Measurements from ENCODE around the gene SMIM45.

SMIM45 gene

DNA sequence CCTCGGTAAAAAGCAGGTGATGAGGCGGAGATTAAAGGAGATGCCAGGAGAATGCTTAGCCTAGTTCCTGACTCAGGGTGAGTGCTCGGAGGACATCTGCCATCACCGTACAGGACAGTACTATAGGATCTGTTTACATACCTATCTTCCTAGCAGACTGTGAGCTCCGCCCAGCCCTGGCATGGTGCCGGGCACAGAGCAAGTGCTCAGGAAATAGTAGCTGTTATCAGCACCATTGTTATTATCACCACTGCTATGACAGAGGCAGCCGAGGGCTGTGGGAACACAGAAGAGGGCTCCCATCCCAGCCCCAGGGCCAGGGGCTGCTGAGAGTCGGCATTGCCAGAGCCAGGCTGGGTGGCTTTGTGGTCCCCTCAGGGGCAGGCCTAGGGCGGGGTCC is 16.7 kb downstream of the SMIM45 start:
- Histone ChIP-seq H3K9ac (ENCODE audit: low read length) (no peak overlapping the region), H3K4me3 (ENCODE audit: low read length) (no peak overlapping the region), H4K20me1 (ENCODE audit: insufficient read depth) (no peaks in the 10 kb centered on the region), H3K4me2 (ENCODE audit: low read length) (no peak overlapping the region), H3K9me3 (ENCODE audit: low read length) (no peaks in the 10 kb centered on the region), H2AFZ (ENCODE audit: low read depth, low read length) (no peak overlapping the region), H3K79me2 (replicated peaks; ENCODE audit: insufficient read depth, low read length) (no peaks in the 10 kb centered on the region), H3K27ac (ENCODE audit: low read length) (no peak overlapping the region), H3F3A (ENCODE audit: insufficient read depth, low read length, poor library complexity, severe bottlenecking) (no peaks in the 10 kb centered on the region), H3K36me3 (ENCODE audit: insufficient read depth, low read length) (no peaks in the 10 kb centered on the region), H3K27me3 (ENCODE audit: insufficient read depth, low read depth, low read length) (no peaks in the 10 kb centered on the region), H3K9me2 (ENCODE audit: insufficient read depth, low read length) (no peaks in the 10 kb centered on the region)
- TF ChIP-seq REST (IDR thresholded peaks at IDR 0.05; ENCODE audit: borderline replicate concordance) (no peak), MXI1 (conservative IDR thresholded peaks at IDR 0.05; ENCODE audit: poor library complexity, severe bottlenecking) (no peak), EZH2 (IDR thresholded peaks at IDR 0.05; ENCODE audit: borderline replicate concordance, insufficient read depth, low read length, poor library complexity, severe bottlenecking) (no peak), TAF1 (IDR thresholded peaks at IDR 0.05; ENCODE audit: low read depth) (no peak), SMC3 (conservative IDR thresholded peaks at IDR 0.05; ENCODE audit: poor library complexity) (no peak)

DNA sequence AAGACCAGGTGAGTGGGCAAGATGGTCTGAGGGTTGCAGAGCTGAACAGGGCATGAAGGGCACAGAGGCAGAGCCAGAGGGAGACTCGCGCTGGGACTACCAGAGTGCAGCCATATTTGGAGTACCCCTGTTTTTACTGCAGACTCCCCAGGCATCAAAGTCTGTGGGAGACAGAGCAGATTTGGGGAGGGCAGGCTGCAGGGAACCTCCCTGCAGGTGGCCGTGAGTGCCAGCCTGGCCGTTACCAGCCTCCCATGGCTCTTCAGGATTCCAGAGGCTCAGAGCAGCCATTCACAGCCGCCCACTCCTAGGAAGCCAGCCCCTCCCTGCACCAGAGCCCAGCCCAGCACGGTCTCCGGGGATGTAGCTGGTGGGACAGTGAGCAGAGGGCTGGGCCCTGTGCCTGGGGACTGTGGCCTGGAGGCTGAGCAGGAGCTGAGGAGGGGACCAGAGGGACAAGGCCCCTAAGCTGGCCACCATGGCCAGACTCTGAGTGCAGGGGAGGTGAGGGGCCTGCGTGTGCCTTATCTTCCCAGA is 17.2 kb downstream of the SMIM45 start, which contains the start of gene SEPTIN3:
Gene SEPTIN3 (plus strand): TSS at position 334 of the 537 bp plus-strand sequence. CDS start 2,050 bp downstream, outside the sequence.
- Histone ChIP-seq H3K9ac (ENCODE audit: low read length) (no peak within 1 kb of the TSS), H2AFZ (ENCODE audit: low read depth, low read length) (no peak within 1 kb of the TSS), H3K4me3 (ENCODE audit: low read length) (no peak within 1 kb of the TSS), H3K9me3 (ENCODE audit: low read length) (no peaks in the 10 kb centered on the region), H3K27ac (ENCODE audit: low read length) (no peak within 1 kb of the TSS), H3F3A (ENCODE audit: insufficient read depth, low read length, poor library complexity, severe bottlenecking) (no peaks in the 10 kb centered on the region), H3K79me2 (replicated peaks; ENCODE audit: insufficient read depth, low read length) (no peaks in the 10 kb centered on the region), H4K20me1 (ENCODE audit: insufficient read depth) (no peaks in the 10 kb centered on the region), H3K4me2 (ENCODE audit: low read length) (no peak within 1 kb of the TSS), H3K9me2 (ENCODE audit: insufficient read depth, low read length) (no peaks in the 10 kb centered on the region), H3K27me3 (ENCODE audit: insufficient read depth, low read depth, low read length) (no peaks in the 10 kb centered on the region), H3K36me3 (ENCODE audit: insufficient read depth, low read length) (no peaks in the 10 kb centered on the region)
- TF ChIP-seq TAF1 (IDR thresholded peaks at IDR 0.05; ENCODE audit: low read depth) (no peak), EP300 (conservative IDR thresholded peaks at IDR 0.05; ENCODE audit: poor library complexity, severe bottlenecking) (no peak), POLR2AphosphoS5 (IDR thresholded peaks at IDR 0.05) (no peak), RAD21 (conservative IDR thresholded peaks at IDR 0.05) (no peak), REST (IDR thresholded peaks at IDR 0.05; ENCODE audit: borderline replicate concordance) (no peak), SMC3 (conservative IDR thresholded peaks at IDR 0.05; ENCODE audit: poor library complexity) (no peak), MXI1 (conservative IDR thresholded peaks at IDR 0.05; ENCODE audit: poor library complexity, severe bottlenecking) (no peak), EZH2 (IDR thresholded peaks at IDR 0.05; ENCODE audit: borderline replicate concordance, insufficient read depth, low read length, poor library complexity, severe bottlenecking) (no peak)
- TF ChIP-seq, protein P1, sequence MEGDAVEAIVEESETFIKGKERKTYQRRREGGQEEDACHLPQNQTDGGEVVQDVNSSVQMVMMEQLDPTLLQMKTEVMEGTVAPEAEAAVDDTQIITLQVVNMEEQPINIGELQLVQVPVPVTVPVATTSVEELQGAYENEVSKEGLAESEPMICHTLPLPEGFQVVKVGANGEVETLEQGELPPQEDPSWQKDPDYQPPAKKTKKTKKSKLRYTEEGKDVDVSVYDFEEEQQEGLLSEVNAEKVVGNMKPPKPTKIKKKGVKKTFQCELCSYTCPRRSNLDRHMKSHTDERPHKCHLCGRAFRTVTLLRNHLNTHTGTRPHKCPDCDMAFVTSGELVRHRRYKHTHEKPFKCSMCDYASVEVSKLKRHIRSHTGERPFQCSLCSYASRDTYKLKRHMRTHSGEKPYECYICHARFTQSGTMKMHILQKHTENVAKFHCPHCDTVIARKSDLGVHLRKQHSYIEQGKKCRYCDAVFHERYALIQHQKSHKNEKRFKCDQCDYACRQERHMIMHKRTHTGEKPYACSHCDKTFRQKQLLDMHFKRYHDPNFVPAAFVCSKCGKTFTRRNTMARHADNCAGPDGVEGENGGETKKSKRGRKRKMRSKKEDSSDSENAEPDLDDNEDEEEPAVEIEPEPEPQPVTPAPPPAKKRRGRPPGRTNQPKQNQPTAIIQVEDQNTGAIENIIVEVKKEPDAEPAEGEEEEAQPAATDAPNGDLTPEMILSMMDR (IDR thresholded peaks at IDR 0.05; ENCODE audit: poor library complexity, severe bottlenecking), result no peak

All from neural cell (in vitro differentiated cells).